ENCODE measurements around the gene SLC9A7.

The SLC9A7 gene

DNA sequence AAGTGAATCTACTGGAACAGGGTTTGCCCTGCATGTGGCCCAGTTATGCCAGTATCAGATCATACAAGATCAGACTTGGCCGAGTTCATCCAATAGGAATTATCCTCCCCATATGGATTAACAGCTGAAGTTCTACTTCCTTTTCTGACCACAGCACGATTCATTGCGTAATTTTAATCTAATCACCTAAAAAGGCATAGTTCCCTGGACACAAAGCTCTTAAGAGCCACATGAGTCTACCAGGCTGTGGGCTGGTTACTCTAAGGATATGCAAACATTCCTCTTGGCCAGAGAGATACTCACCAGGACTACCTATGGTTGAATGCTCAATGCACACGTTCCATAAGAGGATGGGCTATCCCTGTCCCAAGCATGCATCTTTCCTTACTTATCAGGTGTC, 138.4 kb downstream of the SLC9A7 start:
- intact Hi-C loops (cut with DNase I): no loop called here
- DNase-seq: no peak

DNA sequence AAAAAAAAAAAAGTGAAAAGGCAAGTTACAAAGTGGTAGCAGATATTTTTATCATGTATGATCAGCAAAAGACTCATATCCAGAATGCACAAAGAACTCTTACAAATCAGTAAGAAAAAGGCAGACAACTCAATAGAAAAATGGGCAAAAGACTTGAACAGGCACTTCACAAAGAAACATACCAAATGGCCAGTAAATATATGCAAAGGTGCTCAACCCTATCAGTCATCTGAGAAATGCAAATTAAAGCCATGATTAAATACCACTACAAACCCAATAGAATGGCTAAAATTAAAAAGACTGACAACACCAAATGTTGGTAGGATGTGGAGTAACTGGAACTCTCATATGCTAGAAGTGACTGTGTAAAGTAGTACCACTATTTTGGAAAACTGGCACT, 140.0 kb downstream of the SLC9A7 start:
- intact Hi-C loops (cut with DNase I): no loop called here
- DNase-seq: no peak

DNA sequence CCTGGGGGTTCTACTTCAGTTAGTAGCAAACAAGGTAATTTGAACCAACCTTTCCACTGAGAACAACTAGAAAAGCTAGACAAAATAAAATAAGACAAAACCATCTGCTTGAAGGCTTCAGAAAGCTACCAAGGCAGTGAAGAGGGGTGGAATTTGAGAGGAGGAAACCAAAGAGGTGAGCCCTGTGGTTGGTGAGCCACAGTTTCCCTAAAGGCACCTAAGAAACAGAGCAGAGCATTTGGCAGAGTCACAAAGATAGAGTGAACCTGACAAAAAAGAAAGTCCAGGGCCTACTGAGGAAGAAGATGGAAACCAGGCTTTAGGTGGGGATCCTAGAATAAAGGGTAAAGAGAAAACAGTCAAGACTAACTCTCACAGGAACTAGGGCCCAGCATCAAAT, 141.0 kb downstream of the SLC9A7 start:
- DNase-seq: no peak
- intact Hi-C loops (cut with DNase I): no loop called here

DNA sequence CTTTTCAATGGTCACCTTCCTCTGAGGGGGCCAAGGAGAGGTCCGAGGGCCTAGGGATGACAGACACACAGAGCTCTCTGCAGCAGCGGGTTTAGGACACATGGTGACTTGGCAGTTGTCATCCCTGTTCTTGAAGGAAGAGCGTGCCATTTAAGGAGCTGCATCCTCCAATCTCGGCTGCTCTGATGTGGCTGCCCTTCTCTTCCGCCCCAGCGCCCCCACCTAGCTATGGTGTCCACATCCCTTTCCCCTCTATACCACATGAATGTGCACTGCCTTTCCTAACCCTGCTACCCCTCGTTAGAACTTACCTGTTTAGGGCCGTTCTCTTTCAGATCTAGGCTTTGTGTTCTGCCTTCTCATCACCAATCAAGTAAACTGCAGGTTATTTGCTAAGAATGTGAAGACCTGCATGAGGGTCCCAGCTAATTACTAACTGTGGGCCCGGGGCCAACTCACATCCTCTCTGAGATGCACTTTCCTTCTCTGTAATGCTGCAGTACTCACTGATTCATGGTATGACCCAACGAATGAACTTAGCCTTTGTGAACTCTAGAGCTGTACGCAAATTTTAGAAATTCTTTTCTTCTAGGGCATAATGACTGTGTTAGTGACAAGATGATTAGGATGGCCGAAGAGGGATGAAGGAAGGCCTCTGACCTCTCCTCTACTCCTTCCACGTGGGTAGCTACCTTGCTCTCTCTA, 147.1 kb downstream of the SLC9A7 start:
- intact Hi-C loops (cut with DNase I): no loop called here
- DNase-seq: no peak

DNA sequence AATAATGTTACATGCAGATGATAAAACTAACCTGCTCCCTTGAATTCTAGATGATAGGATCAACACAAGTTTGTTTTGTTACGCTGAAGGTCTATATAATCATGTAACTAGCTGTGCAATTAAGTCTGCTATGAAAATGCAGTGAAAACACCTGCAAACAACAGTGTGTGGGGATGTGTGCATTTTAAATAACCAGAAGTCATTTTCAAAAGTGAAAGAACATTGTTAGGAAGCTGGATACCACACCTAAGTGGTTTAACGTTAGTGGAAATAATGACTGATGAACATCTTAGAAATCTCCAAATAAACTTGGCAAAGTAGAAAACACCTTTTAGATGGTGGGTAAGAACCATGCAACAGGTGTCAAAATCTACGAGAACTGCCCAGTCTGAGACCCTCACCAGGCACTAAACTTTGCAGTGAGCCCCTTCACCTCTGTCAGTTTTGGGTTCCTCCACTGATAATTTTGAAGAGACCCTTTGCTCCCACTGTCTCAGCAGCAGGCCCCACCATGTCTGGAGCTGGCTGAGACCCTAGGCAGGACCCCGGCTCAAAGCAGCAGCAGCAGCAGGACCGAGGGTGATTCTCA, 148.8 kb downstream of the SLC9A7 start:
- intact Hi-C loops (cut with DNase I): no loop called here
- no peak for DNase-seq

DNA sequence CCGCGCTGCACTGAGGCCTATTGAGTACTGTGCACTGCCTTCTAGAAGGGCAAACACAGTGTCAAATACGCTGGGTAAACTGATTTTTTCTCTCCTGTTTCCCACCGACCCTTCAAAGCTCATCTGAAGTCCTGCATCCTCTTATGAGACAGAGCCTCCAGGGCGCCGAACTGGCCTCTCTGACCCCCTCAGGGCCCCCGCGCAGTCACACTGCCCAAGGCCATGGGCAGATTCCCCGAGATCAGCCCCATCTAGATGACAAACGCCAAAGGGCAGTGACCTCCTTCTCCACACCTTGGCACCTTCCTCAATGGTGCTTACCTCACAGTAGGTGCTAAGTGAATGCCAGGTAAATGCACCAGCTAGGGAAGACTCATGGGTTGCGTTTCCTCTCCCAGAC, 151.0 kb downstream of the SLC9A7 start:
- intact Hi-C loops (cut with DNase I): no loop called here
- no peak for DNase-seq

DNA sequence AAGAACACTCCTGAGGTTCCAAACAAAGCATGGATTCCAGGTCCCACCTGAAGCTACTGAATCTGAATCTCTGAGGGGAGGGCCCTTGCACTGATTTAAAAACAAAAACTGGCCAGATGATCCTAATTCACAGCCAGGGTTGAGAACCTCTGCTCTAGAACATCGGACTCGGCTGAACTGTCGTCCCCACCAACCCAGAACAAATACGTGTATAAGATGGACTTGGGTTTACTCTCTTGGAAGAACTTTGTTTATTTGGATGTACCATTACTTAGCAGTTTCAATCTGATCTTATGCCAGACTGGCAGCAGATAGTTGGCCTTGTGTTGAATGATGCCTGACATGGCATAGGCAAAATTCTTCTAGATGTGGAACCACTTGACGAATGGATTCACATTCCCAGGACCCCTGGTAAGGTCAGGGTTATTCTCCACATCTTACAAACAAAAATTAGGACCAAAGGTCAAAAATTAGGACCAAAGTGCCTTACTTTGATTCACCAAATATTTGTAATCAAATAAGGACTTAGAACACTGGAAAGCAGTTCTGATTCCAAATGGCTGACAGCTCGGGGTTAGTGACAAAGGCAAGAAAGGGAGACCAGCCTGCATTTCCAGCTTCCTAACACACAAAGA, 156.3 kb downstream of the SLC9A7 start:
- DNase-seq: no peak
- intact Hi-C loops (cut with DNase I): no loop called here

DNA sequence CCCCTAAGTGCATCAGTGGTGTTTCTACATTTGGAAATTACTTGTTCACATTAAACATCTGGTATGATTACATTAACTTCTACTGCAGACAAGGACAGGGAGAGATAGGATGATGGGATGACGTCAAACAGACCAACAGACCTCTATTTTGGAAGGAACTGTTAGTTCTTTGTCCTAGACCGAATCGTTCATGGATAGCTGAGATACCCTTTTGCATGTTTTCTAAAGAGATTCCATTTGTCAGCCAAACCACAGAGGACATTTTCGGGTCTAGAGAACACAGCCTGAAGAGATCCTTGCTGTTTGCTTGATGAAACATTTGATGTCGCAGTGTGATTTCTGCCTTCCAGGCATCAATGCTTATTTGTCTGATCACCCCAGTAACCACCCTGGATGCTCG, 157.6 kb downstream of the SLC9A7 start:
- no peak for DNase-seq
- intact Hi-C loops (cut with DNase I): no loop called here

DNA sequence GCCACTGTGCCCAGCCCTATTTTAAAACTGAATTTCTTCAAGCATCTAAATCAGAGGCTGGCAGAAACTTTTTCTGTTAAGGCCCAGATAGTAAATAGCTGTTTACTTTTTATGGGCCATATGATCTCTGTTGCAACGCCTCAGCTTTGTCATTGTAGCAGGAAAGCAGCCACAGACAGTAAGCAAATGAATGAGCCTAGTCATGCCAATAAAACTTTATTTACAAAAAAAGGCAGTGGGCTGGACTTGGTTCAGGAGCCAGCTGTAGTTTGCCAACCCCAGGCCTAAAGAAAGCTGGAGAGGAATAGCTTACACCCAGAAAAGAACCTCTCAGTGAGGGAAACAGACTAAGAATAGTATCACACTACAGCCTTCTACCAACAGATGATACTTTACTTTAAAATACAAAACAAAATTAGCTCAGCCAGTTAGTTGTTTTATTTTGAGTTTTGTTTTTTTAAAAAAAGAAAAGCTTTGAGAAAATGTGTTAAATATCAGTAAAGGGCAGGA, 159.8 kb downstream of the SLC9A7 start:
- intact Hi-C loops (cut with DNase I): no loop called here
- DNase-seq: no peak

DNA sequence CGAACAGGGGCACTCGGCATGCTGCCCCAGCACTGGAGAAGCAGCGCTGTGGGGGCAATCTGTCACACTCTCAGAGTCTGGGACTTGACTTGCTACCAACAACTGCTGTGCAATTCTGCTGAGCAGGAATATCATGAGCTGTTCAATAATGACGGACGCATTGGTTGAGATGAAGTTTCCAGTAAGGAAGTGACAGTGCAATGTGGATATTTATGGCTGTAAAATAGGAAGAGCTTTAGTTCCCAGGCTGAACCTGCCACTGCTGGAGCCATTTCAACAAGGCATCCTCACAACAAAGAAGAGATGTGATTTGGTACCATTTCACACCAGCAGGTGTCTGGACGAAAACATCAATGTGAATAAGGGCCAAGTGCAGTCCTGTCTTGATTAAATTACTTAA, 161.1 kb downstream of the SLC9A7 start:
- no peak for DNase-seq
- intact Hi-C loops (cut with DNase I): no loop called here

DNA sequence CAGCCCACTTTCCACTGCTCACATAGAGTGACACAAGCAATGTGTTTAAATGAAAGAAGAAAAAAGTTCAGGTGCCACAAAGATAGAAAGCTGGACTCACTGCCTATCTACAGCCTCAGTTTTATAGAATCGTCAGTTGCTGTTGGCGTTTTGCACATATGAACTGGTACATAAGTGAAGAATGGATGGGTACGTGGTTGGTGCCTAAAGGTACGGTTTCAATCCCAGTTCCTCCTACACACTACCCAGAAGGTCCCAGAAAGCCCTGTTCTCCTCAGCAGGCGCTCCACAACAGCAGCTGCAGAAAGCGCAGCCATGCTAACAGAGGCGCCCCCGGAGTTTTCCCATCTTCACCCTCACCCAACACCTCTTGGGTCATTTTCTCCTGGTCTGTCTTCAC, 161.7 kb downstream of the SLC9A7 start:
- DNase-seq: no peak
- intact Hi-C loops (cut with DNase I): no loop called here

DNA sequence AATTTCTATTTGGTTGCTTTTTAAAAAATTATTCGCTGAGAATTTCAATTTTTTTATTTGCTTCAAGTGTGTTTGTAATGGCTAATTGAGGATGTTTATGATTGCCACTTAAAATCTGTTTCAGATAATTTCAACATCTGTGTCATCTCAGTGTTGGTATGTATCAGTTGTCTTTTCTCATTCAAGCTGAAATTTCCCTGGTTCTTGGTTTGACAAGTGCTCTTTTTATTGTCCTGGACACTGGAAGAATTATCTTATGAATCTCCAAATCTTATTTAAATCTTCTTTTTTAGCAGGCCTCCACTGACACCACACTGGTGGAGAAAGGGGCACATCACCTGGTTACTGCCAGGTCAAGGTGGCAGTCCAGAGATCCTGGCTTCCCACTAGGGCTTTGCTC, 163.8 kb downstream of the SLC9A7 start:
- intact Hi-C loops (cut with DNase I): no loop called here

DNA sequence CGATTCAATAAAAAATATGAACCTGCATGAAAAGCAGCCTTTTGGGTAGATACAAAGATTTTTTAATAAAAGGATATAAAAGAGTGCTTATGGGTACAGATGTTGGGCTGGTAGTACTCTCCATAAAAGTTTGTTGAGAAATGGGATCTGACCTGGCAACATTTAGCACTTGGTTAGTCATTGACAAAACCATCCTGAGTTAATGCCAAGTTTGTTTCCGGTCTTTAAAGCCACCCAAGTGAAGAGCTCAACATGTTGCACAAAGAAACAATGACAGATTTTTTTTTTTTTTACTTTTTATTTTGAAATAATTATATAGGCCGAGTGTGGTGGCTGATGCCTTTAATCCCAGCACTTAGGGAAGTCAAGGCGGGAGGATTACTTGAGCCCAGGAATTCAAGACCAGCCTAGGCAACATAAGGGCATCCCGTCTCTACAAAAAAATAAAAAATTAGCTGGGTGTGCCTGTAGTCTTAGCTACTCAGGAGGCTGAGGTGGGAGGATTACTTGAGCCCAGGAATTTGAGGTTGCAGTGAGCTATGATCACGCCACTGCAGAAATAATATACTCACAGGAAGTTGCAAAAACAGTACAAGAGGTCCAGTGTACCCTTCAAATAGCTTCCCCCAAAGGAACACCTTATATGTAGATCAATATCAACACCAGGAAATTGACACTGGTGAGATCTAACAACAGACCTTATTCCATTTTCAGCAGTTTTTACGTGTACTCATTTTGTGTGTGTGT, 168.8 kb downstream of the SLC9A7 start:
- DNase-seq: no peak
- intact Hi-C loops (cut with DNase I): no loop called here

More for the DNA sequence above, 163.8 kb downstream of the SLC9A7 start:
- no peak for DNase-seq

DNA sequence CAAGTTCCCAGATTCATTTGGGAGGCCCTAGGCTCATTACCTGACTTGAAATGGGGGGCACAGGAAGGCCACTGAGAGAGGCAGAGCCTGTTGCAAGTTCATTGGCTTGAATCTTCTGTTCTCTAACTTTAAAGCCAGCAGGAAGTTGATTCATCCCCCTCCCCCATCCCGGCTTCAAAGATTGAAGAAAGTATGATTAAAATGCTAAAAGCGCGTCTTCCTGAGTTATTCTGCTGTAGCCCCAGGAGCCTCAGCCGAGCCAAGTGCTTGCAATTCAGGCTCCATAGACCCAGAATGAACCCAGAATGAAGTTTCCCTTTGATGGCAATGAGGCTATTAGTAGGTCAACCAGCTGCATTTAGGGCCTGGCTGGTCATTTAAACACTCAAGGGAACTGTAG, 170.7 kb downstream of the SLC9A7 start:
- intact Hi-C loops (cut with DNase I): no loop called here
- DNase-seq: peak in 1 of 10 donors; percentile 10

DNA sequence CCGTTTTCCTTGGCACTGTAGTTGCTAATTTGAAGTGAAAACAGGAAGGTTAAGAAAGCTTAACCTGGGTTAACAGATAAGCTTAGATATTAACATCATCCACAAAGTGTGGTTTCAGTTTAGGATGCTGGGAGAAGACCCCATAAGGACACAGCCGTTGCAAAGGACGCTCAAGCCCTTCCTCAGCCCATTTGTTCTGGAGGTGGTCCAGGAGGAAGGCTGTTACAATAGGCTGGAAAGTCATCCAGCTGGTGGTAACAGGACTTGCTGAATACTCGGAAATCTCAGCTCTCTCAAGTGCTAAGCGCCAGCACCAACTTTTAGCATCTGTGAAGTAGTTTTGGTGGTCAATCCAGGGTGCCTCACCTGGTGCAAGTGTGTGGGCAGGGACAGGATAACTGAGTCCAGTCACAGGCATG, 171.2 kb downstream of the SLC9A7 start:
- DNase-seq: no peak
- intact Hi-C loops (cut with DNase I): no loop called here

DNA sequence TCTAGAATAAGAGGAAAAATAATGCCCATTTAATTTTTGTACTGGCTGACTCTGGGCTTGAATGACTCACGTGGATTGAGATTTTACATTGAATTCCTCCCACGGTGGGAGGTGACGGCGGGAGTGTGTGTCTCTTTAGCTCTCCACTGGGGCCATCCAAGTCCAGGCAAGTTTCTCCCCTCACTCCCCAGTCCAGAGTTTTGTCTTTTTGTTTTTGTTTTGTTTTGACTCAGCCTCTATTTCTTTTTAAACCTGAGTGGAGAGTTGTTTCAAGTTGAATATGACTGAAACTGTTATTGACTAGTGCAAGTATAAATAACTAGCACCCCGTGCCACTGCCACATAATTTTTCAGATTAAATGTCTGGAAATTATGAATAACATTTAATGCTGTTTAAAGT, 171.8 kb downstream of the SLC9A7 start:
- intact Hi-C loops (cut with DNase I): no loop called here
- no peak for DNase-seq

DNA sequence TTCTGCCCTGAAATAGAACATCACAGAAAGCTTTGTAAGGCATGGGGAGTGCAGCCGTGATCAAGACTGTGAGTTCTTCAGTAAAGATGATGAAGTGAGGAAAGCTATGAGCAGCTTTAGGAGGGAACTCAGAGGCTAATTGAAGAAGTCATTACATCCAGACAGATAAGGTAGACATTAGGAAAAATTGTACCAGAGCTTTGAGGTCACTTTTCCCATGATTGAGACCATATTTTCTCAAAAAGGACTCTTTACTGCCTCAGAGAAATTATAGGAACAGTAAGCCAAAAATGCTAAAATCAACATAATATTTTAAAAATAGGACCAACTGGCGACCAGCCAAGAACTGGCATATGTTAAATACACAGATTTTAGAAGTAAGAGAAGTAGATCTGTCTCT, 174.2 kb downstream of the SLC9A7 start:
- DNase-seq: no peak
- intact Hi-C loops (cut with DNase I): no loop called here

DNA sequence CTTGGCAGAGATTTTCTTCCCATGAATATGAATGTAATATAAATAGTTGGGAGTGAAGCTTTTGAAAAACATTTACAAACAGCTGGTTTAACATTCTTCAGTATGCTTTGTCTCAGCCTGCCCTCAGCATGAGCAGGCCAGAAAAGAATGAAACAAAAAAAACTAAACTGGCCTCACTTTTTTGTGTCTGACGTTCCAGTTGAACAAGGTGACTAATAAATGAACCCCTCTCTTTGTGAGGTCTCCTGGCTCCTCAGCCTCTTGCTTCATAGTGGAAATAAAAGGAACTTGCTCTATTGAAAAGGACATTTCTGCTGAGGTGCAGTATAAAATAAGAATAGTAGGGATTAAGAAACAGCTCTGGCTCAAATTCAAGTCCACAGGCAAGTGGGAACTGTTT, 176.0 kb downstream of the SLC9A7 start:
- intact Hi-C loops (cut with DNase I): no loop called here
- no peak for DNase-seq

DNA sequence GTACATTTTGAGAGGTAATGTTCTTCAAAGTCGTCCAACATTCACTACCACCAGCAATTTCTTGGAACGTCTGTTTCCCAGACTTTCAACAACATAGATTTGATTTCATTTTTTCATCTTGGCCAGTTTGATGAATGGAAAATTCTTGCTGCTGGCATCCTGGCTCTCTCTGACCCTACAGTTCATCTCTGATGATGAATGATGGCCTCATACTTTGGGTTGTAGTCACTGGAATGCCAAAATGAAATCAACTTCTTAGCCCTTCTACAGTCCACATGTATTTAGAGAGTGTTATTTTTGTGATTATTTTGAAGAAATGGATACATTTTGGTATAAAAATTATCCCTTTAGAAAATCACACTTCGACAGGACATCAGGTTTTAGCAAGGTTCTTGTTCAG, 176.6 kb downstream of the SLC9A7 start:
- intact Hi-C loops (cut with DNase I): no loop called here
- no peak for DNase-seq

DNA sequence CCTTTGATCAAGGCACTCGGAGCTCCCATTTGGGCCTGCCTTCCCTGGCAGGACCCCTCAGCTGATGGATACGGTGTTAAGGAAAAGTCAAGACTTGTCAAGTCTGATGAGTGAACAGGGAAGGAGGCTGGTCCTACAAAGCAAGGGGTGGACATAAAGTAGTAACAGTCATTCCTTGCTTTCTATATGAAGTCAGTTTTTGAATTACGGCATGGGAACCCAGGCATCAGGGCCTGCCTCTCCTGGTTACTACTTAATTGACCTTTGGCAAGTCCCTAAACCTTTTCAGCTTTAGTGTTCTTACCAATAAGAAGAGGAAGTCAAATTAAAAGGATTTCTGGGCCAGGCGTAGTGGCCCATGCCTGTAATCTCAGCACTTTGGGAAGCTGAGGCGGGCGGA, 178.3 kb downstream of the SLC9A7 start:
- DNase-seq: no peak
- intact Hi-C loops (cut with DNase I): no loop called here

DNA sequence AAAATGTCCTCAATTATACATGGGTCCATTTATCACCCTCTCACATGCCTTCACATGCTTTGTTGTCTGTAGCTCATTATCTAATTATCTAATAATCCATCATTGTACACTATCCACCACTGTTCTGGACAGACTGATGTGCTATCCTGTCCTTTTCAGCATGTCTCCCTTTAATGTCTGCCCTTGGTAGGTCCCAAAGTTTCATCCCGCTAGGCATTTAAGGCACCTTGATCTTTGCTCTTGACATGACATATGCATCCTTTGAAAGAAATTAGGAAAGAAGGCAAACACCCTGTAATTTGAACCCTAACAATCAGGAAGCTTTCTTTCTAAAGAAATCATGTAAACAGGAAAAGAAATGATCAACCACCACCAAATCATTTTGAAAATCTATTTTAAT, 179.7 kb downstream of the SLC9A7 start:
- intact Hi-C loops (cut with DNase I): loop anchor here (10.0 kb wide), 1 partner anchor 66 kb away; no protein-coding TSS in a partner anchor
- no peak for DNase-seq
